Measurements from ENCODE around the gene MFAP3.
A peak's percentile ranks its signal among the peaks of the same experiment; 100 is the strongest.
"Not testable (repeated sequence)": the region's sequence is repeated elsewhere in the genome, so short reads cannot be mapped to it uniquely, and the experiment has no call there.

Gene MFAP3

GRCh38 chr5:154055201-154055600, 16.4 kb downstream of the MFAP3 start:
- DNase-seq = no peak

GRCh38 chr5:154058055-154059038, 19.6 kb downstream of the MFAP3 start:
- peak; percentile 19 for DNase-seq

GRCh38 chr5:154059039-154059430, 20.3 kb downstream of the MFAP3 start:
- DNase-seq = no peak

GRCh38 chr5:154059583-154059982, 20.8 kb downstream of the MFAP3 start:
- DNase-seq = no peak

GRCh38 chr5:154060606-154061005, 21.8 kb downstream of the MFAP3 start:
- DNase-seq = no peak

- no peak for DNase-seq
These were observed 24.6 kb downstream of the MFAP3 start for GRCh38 chr5:154063372-154063771.

GRCh38 chr5:154065971-154066370, 27.2 kb downstream of the MFAP3 start:
- no peak for DNase-seq

GRCh38 chr5:154069854-154070253, 31.1 kb downstream of the MFAP3 start:
- DNase-seq = not testable (repeated sequence)

GRCh38 chr5:154071799-154072413, 33.1 kb downstream of the MFAP3 start:
- DNase-seq = no peak

- DNase-seq = peak; percentile 67
These were observed 33.8 kb downstream of the MFAP3 start for GRCh38 chr5:154072414-154073171.

- DNase-seq = no peak
These were observed 37.6 kb downstream of the MFAP3 start for GRCh38 chr5:154076240-154076922.

GRCh38 chr5:154077696-154078095, 38.9 kb downstream of the MFAP3 start:
- no peak for DNase-seq

GRCh38 chr5:154078272-154078671, 39.5 kb downstream of the MFAP3 start:
- peak; percentile 16 for DNase-seq

- DNase-seq = no peak
These were observed 42.5 kb downstream of the MFAP3 start for GRCh38 chr5:154081246-154081645.

- no peak for DNase-seq
These were observed 45.4 kb downstream of the MFAP3 start for GRCh38 chr5:154084062-154084639.

- DNase-seq = no peak
These were observed 47.4 kb downstream of the MFAP3 start for GRCh38 chr5:154086146-154086545.

- peak; percentile 11 for DNase-seq
These were observed 47.9 kb downstream of the MFAP3 start for GRCh38 chr5:154086641-154087040.

GRCh38 chr5:154087260-154087659, 48.5 kb downstream of the MFAP3 start:
- DNase-seq = peak; percentile 84

GRCh38 chr5:154088801-154089200, 50.0 kb downstream of the MFAP3 start:
- DNase-seq = no peak

- DNase-seq = no peak
These were observed 51.9 kb downstream of the MFAP3 start for GRCh38 chr5:154090656-154091055.

- DNase-seq = peak; percentile 65
These were observed 53.8 kb downstream of the MFAP3 start for GRCh38 chr5:154092356-154093141.

Data from fibroblast of skin of scalp (primary cell).